GM21717 (cell line): Measurements from ENCODE around the gene CNNM1.

Experiments used
- ATAC-seq: cut with Tn5 transposase; IDR thresholded peaks from one replicate; pipeline ENCODE4 v1.9.1; 2021; ENCODE audit warnings: mild to moderate bottlenecking, moderate library complexity; ENCODE audit not compliant: unreplicated experiment

The CNNM1 gene

DNA sequence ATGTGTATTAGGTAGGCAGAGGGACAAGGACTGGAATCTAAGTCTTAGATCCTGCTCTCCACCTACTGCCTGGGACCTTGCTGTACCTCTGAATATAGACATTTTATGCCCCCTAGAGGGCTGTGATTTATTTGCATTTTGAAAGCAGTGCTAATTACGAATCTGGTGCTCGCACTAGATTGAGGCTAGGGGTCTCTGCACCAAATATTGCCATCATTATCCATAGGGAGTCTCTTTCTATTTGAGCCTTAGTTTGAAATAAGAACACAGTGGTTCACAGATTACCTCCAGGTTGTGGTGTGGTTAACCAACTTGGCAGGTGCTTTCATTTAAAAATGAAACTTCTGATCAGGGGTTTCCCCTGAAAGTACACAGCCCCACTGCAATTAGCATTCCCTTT, 41.8 kb downstream of the CNNM1 start:
- ATAC-seq, result peak; percentile 96

DNA sequence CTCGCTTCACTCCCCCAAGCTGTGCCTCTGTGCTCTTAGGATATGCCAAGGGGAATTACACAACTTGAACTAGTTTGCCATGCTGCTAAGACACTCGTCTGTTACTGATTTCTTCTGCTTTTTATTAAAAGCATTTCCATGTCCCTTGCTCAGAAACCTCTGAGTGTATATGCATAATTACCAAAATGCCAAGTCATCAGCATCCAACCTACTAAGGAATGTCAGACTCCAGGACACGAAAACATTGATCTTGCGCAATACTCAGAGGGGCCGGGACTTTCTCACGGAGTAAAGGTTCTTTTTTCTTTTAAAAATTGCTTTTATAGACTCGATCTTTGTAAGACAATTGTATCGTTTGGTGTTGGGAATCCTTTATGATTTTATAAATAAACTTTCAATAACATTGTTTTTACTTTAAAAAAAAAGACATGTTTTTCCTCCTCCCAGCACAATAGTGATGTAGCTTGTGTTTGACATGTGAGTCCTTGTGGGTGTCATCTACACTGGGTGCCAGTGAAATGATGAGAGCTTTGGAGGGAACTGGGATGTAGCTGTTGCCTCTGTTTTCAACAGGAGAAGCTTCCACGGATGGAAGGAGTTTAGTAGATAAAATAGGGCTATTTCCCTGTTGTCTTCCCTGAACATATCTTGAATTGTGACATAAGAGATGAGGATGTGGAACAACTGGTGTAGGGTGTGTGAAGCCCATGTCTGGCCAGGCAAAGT, 43.6 kb downstream of the CNNM1 start:
- no peak for ATAC-seq

DNA sequence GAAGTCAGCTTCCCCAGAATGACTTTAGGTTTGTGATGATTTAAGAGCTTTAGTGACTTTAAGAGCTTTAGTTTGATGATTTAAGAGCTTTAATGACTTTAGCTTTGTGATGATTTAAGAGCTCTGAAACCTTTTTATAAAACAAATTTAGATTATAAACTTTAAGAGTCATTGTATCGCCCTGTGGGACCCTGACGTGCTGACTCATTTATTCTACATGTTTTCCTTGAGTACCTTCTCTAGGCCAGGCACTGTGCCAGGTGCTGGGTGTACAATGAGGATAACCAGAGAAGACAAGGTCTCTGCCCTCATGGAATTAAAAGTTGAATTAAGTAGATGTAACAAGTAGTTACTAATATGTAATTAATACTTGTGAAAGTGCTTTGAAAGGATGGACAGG, 45.4 kb downstream of the CNNM1 start:
- ATAC-seq, result no peak

DNA sequence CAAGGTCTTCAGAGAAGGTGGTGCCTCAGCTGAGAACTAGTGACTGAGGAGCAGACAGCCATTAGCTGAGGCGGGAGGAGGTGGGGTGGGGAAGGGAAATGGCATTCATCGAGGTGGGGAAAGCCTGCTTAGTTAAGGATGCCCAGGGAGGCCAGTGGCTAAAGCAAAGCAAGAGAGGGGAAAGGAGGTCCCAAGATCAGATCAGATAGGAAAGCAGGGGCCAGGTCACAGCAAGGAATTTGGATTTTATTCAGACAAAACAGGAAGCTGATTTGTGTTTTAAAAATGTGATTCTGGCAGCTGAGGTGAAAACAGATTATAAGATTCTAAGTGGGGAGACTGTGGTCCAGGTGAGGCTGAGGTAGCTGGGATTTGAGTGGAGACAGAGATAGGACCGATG, 45.8 kb downstream of the CNNM1 start:
- no peak for ATAC-seq

DNA sequence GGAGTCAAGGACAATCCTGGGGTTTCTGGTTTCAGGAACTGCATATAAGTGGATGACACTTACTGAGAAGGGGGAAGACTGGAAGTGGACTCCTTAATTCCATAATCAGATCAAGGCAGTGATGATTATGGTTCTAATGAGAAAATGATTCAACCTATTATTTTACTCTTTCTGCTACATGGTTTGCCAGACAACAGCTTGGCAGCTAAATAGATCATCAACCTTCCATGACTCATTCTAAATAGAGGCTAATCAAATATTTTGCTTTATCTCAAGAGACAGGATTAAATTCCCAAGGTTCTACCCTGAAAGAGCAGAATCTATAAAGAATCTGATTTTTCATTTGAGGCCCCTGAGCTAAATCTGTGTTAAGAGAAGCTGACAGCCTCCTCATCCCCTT, 46.3 kb downstream of the CNNM1 start:
- no peak for ATAC-seq

DNA sequence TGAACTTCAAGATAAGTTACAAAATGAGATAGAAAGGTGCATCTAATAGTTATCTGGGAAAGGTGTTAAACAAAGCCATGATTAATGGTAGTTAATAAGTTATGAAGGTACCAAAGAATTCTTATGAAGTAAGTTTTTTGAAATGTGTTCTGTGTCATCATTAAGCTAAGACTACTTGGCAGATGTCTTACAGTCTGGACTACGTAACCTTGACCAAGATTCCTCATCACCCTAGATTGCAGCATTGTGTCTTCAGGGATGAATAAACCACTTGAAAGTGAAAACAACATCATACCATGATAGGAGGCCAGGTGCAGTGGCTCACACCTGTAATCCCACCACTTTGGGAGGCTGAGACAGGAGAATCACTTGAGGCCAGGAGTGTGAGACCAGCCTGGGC, 53.0 kb downstream of the CNNM1 start:
- ATAC-seq, result no peak

DNA sequence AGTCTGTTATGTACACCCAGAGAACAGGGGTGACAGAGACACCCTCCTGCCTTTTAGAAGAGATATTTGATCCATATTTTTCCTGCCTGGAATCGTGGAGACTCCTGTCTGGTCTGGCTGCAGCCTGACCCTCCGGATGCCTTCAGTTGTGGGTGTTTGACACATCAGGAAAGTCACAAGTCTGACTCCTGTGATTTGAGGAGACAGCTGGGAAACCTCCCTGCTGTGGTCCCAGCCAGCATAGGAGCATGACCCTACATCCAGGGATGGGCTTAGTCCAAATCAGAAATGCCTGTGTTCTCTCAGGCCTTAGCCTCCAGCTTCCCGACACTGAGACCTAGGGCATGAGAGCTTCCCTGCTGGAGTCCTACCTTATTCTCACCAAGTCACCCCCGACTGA, 57.9 kb downstream of the CNNM1 start:
- no peak for ATAC-seq

DNA sequence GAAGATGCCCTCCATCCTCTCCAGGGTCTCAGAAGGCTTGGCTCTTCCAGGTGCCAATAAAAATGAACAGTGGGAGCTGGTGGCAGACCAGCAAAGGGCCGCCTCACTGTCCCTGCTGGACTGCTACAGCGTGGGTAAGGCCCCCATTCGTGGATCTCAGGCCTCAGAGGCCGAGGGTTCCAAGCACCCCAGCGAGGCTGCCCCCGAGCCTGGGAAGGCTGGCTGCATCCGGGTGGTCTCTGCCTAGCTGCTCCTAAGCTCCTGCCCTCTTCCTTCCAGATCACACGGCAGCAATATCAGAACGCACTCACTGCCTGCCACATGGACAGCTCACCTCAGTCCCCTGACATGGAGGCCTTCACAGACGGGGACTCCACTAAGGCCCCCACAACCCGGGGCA, 58.4 kb downstream of the CNNM1 start:
- no peak for ATAC-seq

DNA sequence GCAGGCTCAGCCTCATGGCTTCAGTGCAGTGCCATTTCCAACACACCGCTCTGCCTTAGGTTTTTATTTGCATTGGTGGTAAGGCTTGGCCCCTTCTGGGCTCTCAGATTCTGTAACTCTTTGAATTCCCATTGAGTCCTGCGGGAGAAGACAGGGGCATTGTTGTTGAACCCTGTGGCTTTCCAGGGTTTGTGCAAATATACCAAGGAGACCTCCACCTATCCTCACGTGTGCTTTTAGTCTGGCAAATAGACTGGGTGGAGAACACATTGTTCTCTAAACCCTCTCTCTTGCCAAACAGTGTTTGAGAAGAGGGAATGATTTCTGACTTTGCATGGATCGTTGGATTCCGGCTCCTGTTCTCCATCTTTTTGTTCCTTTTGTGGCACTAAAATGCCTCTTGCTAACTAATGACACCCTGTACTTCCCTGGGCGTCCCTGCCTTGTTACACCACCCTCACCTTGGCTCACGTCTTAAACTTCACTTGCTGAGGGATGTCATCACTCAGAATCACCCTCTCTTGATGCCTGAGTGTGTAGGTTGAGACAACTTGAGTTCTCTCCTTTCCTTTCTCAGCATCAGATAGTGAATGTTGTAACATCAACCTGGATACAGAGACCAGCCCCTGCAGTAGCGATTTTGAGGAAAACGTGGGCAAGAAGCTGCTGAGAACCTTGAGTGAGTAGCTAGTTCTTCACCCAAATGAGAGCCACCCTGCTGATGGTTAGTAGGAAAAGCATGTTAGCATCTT, 60.7 kb downstream of the CNNM1 start:
- no peak for ATAC-seq

DNA sequence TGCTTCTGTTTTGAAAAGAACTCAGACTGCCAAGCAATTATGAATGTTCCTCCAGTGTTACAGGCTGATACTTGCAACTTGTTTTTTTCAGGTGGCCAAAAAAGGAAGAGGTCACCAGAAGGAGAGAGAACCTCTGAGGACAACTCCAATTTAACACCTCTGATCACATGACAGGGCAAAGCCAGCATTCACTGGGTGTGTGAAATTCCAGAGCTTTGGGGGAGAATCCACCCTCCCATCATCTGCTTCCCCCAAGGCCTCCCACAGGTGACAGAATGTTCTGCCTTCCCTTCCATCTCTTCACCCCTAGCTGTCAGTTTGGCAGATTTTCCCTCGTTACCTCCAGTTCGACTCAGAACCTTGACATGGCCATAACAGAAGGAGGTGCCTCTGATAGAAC, 62.2 kb downstream of the CNNM1 start:
- ATAC-seq, result no peak

DNA sequence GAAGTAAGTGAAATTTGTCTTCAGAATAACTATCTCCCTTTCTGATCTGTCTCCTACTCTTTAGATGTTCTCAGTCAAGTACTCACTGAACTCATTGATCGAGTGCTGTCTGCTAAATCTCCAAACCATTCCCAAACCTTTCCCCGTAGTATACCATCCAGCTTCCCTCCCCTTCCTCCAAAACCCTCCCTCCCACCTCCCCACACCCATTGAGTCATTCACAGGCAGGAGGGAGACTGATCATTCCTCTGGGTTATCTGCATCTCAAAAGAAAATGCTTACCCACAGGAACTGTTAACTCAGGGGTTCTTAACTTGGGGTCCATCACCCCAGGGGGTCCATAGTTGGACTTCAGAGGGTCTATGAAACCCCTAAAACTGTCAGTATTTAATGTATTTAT, 63.9 kb downstream of the CNNM1 start:
- ATAC-seq, result no peak

DNA sequence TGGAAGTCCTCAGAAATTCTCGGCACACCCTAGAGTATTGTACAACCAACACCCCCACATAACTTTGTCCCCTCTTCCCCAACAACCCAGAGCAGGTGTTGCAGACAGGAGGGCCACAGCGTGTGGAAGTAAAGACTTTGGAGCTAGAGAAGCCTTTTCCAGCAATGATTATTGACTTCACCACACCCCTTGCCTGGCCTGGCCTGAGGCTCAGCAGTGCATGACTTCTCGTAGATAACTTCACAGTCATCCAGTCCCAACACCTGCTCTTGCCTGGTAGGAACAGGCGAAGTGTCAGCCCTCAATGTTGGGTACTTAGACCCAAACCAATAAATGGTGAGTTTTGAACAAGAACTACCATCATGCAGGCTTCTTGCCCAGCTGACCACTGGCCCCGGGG, 64.5 kb downstream of the CNNM1 start:
- ATAC-seq, result no peak

DNA sequence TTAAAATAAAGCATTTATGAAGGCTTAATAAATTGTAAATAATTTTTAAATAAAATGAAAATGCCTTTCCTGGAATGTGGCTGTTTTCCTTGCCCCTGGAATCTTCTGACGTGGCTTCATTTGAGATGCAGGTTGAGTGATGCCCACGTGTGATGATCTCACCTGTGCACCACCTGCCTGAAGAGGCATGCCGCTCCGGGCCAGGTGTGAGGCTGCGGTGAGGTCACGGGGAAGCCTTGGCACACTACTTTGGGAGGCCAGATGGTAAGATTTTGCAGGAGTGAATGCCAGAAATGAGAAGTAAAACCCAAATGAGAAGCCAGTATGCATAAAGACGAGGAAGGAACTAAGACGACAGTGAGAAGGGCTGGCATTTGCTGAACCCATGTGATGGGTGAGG, 65.1 kb downstream of the CNNM1 start:
- ATAC-seq, result no peak

DNA sequence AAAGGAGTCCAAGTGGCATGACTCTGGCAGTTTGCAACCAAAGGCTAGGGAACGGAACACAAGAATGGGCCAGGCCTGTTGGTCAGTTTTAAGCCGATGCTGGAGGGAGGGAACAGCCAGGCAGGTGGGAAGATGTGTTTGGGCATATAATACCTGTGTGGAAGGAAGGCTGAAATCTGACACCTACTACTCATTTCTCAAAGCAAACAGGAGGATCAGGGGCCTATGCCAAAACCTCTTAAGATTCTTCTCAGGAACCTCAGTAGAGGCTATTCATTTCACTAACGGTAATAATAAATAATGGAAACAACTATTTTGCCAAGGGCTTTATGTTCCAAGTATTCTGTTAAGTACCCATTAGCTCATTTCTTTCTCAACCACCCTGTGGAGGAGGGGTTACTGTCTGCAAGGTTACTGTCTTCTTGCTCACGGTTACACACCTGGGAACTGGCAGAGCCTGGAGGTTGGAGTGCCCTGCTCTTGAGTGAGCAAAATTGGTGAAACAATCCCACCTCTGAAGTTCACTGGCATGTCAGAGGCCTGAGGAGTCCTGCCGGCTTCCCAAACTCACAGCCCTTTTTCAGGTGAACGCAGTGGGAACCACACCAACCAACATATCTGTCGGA, 65.7 kb downstream of the CNNM1 start:
- ATAC-seq, result no peak

DNA sequence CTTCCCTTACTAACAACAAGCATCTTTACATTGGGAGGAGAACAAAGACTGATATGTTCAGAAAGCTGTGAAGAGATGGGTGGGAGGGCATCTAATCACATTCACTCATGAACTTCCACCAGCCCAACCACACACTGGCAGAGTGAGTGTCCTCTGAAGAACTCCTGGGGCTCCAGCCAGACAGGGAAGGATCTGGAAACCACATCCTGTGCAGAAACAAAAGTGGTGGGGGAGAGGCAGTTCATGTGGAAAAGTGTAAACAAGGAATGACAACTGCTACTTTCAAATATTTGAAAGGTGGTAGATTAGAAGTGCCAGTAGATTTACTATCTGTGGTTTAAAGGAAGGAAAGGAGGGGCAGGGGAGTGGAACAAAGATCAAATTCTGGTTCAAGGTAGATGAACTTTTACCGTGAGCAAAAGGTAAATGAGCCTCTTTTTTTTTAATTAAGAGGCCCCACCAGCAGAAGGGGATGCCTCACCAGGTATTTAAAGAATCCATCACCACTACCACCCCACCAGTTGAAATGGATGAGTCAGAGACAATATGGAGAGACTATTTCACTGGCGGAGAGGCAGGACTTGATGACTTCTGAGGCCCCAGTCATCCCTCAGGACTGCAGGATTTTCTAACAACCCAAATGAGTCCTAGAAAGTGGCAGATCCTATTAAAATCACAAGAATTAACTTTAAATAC, 66.7 kb downstream of the CNNM1 start:
- no peak for ATAC-seq

DNA sequence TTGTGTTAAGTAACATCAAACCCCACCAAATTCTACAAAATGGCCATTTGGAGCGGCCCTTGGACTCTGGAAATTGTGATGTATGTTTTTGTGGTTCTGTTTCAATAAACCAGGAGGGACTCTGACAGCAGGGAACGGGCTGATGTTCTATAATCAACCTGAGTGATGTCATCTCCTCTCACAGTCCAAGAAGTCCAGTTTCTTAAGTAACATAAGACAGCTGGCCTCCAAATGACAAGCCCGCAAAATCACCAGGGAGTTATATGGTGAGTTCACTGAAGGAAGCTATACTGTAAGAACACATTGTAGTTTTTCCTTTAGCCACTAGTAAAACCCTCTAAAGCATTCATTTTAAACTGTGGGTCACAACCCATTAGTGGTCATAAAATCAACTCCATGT, 67.3 kb downstream of the CNNM1 start:
- ATAC-seq, result no peak

DNA sequence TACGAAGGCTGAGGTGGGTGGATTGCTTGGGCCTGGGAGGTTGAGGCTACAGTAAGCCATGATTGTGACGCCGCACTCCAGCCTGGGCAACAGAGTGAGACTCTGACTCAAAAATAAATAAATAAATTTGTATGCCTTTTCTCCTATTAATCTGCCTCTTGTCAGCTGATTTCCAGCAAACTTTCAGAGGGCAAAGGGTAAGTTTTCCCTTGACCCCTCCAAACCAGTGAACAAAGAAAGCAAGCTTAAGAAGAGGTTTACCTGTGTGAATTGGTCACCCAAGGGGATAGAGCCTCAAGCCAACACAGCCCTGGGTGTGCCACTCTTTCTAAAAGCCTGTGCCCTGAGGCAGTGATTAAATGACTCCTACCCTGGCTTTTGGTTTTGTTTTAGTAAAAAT, 70.5 kb downstream of the CNNM1 start:
- ATAC-seq, result no peak

DNA sequence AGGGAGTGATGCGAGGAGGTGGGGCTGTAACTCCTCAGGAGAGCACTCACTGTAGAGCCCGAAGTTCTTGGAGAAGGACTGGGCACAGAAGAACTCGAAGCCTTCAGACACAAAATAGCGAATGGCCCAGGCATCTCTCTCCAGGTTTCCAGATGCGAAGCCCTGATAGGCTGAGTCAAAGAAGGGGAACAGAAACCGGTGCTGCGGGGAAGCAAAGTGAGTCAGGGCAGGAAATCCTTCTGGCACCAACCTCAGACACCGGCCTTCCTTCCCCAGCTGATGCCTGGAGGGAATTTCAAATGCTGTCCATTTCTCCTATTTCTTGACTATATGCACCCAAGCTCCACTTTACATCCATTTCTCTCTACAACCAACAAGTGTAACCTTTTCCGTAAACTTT, 74.5 kb downstream of the CNNM1 start:
- peak; percentile 66 for ATAC-seq

DNA sequence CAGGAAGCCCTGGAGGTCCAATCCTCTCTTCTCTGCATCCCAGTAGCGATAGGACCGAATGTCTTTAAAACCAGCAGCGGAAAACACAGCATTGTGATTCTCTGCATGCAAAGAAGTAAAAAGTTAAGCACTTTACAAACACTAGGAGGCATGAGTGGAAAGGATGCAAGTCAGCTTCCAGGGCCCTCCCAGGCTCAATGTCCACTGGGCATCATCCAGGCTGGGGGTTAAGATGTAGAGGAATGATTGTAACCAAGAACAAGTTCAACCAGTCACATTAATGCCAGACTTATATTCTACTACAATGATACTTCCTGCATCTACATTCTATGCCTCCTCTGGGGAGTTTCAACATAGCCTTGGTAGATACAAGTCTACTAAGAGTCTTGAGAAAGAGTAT, 77.0 kb downstream of the CNNM1 start:
- no peak for ATAC-seq

DNA sequence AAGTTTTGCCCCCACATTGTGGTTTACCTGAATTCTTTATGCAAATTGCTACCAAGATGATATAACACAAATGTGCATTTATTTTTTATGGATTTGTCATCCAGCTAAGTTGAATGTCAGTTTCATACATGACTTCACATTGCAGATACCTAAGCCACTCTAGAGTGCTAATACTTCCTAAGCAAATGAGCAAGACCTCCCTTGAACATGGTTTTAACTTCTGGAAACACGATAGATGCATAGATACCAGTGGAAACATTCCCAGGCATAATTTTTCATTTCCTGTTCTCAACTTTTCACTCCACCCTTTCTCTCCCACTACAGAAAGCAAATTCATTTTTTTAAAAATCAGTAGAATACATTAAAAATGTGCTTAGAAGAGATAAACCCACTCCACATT, 81.0 kb downstream of the CNNM1 start:
- ATAC-seq, result no peak

DNA sequence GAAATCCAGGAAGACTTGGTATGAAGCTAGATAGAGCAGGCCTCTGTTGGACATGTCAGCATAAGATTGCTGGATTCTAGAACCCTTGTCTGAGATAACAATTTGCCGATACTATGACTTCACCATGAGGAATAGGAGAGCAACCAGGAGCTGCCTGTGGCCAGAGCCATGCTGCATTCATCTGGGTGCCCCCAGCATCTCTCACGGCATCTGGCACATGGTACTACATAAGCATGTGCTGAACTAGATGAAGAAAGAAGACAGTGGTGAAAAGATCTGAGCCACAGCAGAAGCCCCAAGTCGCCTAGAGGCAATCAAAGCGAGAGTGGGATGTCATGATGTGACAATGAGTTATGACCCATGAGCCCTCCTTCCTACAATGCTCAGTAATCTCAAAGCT, 81.7 kb downstream of the CNNM1 start:
- ATAC-seq, result no peak

DNA sequence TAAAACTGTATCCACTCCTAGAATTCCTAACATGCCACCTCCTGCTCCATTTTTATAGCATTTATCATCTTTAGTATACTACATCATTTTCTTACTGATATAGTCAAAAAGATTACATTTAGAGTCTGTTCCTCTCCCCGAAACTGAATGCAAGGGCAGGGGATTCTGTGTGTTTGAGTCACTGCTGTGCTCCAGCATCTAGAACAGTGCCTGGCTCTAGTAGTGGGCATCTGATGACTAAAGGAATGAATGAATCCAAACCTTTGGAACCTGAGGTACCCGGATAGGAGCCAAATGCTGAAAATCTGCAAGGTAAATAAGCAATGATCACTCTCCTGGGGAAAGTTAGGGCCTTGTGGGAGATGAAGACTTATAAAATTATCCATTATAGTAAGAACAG, 82.4 kb downstream of the CNNM1 start:
- no peak for ATAC-seq
